Subcutaneous adipose tissue (tissue), 4 donors: Measurements from ENCODE around the gene KLK12. TPM values are rescaled to one million over a fixed set of nuclear protein-coding genes. Genes with fewer than 3 reads are reported as not detected.

Experiments used
- CTCF ChIP-seq: fragments of 450-650 bp; IDR thresholded peaks from one replicate; pipeline ENCODE4 v1.5.1; 2016; ENCODE audit warnings: low read depth, mild to moderate bottlenecking, control low read depth, antibody characterized with exemption, moderate library complexity
- total RNA-seq, 4 donors: library from RNA; depleted of rRNA; stranded (reverse); fragments of >200 nt; gene quantifications; one replicate each; pipeline ENCODE4 v1.1.0, GENCODE V29; 2016

KLK12 gene
- total RNA-seq, 4 donors from 2014 or later = not detected

GRCh38 chr19:51065221-51065960 lies 30.6 kb upstream of the KLK12 start:
- TF ChIP-seq CTCF = no peak

GRCh38 chr19:51064534-51065220 lies 29.9 kb upstream of the KLK12 start, which contains the start of gene KLK13:
Gene KLK13 (minus strand): TSS chr19:51065092. CDS start chr19:51065067, 25 bp downstream.
- TF ChIP-seq CTCF = no peak

- no peak for TF ChIP-seq CTCF
Measured at GRCh38 chr19:51063664-51064063, 28.9 kb upstream of the KLK12 start.

- no peak for TF ChIP-seq CTCF
Measured at GRCh38 chr19:51060973-51061372, 26.2 kb upstream of the KLK12 start.

GRCh38 chr19:51060336-51060735 lies 25.5 kb upstream of the KLK12 start:
- no peak for TF ChIP-seq CTCF

- TF ChIP-seq CTCF = no peak
Measured at GRCh38 chr19:51059715-51060114, 24.9 kb upstream of the KLK12 start.

GRCh38 chr19:51055866-51056265 lies 21.1 kb upstream of the KLK12 start:
- no peak for TF ChIP-seq CTCF
